GM19438 (cell line): Measurements from ENCODE around the gene CPB2.

Experiments
- ATAC-seq: cut with Tn5 transposase; IDR thresholded peaks from one replicate; pipeline ENCODE4 v1.9.1; 2021; ENCODE audit warnings: low read depth; ENCODE audit not compliant: unreplicated experiment

The CPB2 gene

GRCh38 chr13:46101002-46101401 is 3.8 kb downstream of the CPB2 start:
- no peak for ATAC-seq

- ATAC-seq, result no peak
Observed at GRCh38 chr13:46100191-46100815, 4.5 kb downstream of the CPB2 start.

GRCh38 chr13:46097663-46098062 is 7.2 kb downstream of the CPB2 start:
- no peak for ATAC-seq

- ATAC-seq, result no peak
Observed at GRCh38 chr13:46097015-46097414, 7.8 kb downstream of the CPB2 start.

- no peak for ATAC-seq
Observed at GRCh38 chr13:46094478-46094877, 10.4 kb downstream of the CPB2 start.

GRCh38 chr13:46088821-46089562 is 15.8 kb downstream of the CPB2 start:
- ATAC-seq, result no peak

- no peak for ATAC-seq
Observed at GRCh38 chr13:46087481-46087880, 17.4 kb downstream of the CPB2 start.

GRCh38 chr13:46086985-46087384 is 17.8 kb downstream of the CPB2 start:
- no peak for ATAC-seq

- ATAC-seq, result no peak
Observed at GRCh38 chr13:46086421-46086922, 18.4 kb downstream of the CPB2 start.

GRCh38 chr13:46085737-46086136 is 19.1 kb downstream of the CPB2 start:
- no peak for ATAC-seq

GRCh38 chr13:46082324-46082723 is 22.5 kb downstream of the CPB2 start:
- no peak for ATAC-seq

- no peak for ATAC-seq
Observed at GRCh38 chr13:46079770-46080169, 25.1 kb downstream of the CPB2 start.

- no peak for ATAC-seq
Observed at GRCh38 chr13:46077265-46077664, 27.6 kb downstream of the CPB2 start.

- no peak for ATAC-seq
Observed at GRCh38 chr13:46076827-46077226, 28.0 kb downstream of the CPB2 start.

- no peak for ATAC-seq
Observed at GRCh38 chr13:46075811-46076210, 29.0 kb downstream of the CPB2 start.

GRCh38 chr13:46071590-46072249 is 33.1 kb downstream of the CPB2 start:
- ATAC-seq, result peak; percentile 94

GRCh38 chr13:46063292-46063691 is 41.5 kb downstream of the CPB2 start:
- no peak for ATAC-seq

GRCh38 chr13:46062185-46062584 is 42.6 kb downstream of the CPB2 start:
- ATAC-seq, result no peak

GRCh38 chr13:46059405-46059804 is 45.4 kb downstream of the CPB2 start:
- no peak for ATAC-seq

GRCh38 chr13:46058268-46058667 is 46.6 kb downstream of the CPB2 start:
- ATAC-seq, result no peak

- ATAC-seq, result no peak
Observed at GRCh38 chr13:46057256-46058015, 47.4 kb downstream of the CPB2 start.
